Sigmoid colon (tissue), 7 donors: ENCODE measurements around the gene GPR158. TPM values are rescaled to one million over a fixed set of nuclear protein-coding genes. Genes with fewer than 3 reads are reported as not detected.

Source experiments
- DNase-seq: peaks from one replicate; pipeline ENCODE4 v3.0.0-alpha.2; 2019
- H3K27ac ChIP-seq, 4 donors: fragments of 200-600 bp; sonication (generic); one replicate each; pipeline ENCODE4 v1.5.1; 2016 to 2019; ENCODE audit warnings: mild to moderate bottlenecking in 1 of 4
- H3K27me3 ChIP-seq, 3 donors: fragments of 200-600 bp; sonication (generic); one replicate each; pipeline ENCODE4 v1.5.1; 2019; ENCODE audit warnings: mild to moderate bottlenecking in 1 of 3
- H3K36me3 ChIP-seq, 4 donors: fragments of 200-600 bp; sonication (generic); one replicate each; pipeline ENCODE4 v1.5.1; 2016 to 2019
- H3K4me1 ChIP-seq, 4 donors: fragments of 200-600 bp; sonication (generic); one replicate each; pipeline ENCODE4 v1.5.1; 2017 to 2019
- H3K4me3 ChIP-seq, 4 donors: fragments of 200-600 bp; sonication (generic); one replicate each; pipeline ENCODE4 v1.5.1; 2017 to 2019; ENCODE audit warnings: mild to moderate bottlenecking in 2 of 4, moderate library complexity in 1 of 4
- H3K9me3 ChIP-seq, 4 donors: fragments of 200-600 bp in 3 of 4; sonication (generic) in 3 of 4; one replicate each; pipeline versions ENCODE4 v1.5.1 to v1.6.1; 2013 to 2019
- CTCF ChIP-seq, 4 experiments: fragments of 450-650 bp in 3 of 4; fragments of 200-600 bp in 1 of 4; IDR thresholded peaks; one replicate each; pipeline ENCODE4 v1.5.1; 2016 to 2019; ENCODE audit warnings: antibody characterized with exemption in 4 of 4, mild to moderate bottlenecking in 3 of 4, moderate library complexity in 2 of 4
- EP300 ChIP-seq, 4 donors: sonication (generic); formaldehyde crosslinking; IDR thresholded peaks; one replicate each; pipeline ENCODE4 v1.6.1; 2017; ENCODE audit warnings: antibody characterized with exemption in 4 of 4
- POLR2A ChIP-seq, 2 donors: fragments of 450-650 bp; IDR thresholded peaks; one replicate each; pipeline ENCODE4 v1.6.1; 2016; ENCODE audit warnings: antibody characterized with exemption in 2 of 2, mild to moderate bottlenecking in 2 of 2, moderate library complexity in 2 of 2
- POLR2AphosphoS5 ChIP-seq, 4 donors: sonication (generic); formaldehyde crosslinking; IDR thresholded peaks; one replicate each; pipeline ENCODE4 v1.6.1; 2017; ENCODE audit warnings: antibody characterized with exemption in 4 of 4
- WGBS, 2 donors: extraction: QIAGEN DNeasy Blood & Tissue Kit; methylation state at CpG; one replicate each; pipeline ENCODE4 v1.1.7; 2013; 5-methylcytosine and 5-hydroxymethylcytosine counted together
- intact Hi-C: fragments of 100-400 bp; cut with DNase I; formaldehyde crosslinking; loops from one replicate; pipeline ENCODE4 v1.15.1; 2023
- polyA plus RNA-seq, 3 donors: library from polyadenylated mRNA; stranded (reverse); fragments of 200-250 nt; gene quantifications; one replicate each; pipeline ENCODE4 v1.2.3, GENCODE V29; 2013
- total RNA-seq, 4 donors: library from RNA; depleted of rRNA; stranded (reverse); fragments of >200 nt; gene quantifications; one replicate each; pipeline ENCODE4 v1.1.0, GENCODE V29; 2016
- donor health status: healthy with polysubstance abuse.
- donor health status: Bipolar disorder and iron deficiency.
- donor health status: healthy.

The GPR158 gene
- total and polyA plus RNA-seq, 7 donors: 0.16 to 1.1 (median 0.54) TPM; not detected in 2

DNA sequence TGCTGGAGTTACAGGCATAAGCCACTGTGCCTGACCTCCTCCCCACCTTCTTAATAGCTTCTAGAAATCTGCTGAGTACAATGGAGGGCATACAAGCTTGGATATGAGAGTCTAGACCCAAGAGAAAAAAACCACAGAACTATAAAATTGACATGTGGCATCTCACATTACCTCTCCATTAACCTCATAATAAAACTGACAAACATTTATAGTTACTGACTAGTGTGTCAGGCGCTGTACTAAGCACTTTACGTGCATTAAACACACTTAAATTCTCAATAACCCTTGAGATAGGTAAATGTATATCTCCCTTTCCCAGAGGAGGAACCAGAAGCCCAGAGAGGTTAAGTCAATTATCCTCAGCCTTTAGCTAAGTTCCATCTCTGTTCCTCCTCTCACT is 458.7 kb downstream of the GPR158 start:
- no peak for DNase-seq
- H3K4me1 ChIP-seq: no peaks in the 10 kb centered on the region
- 68 to 70% methylated on average over 2 of the region's 2 CpGs for WGBS, 2 donors
- no peak overlapping the region for H3K27ac ChIP-seq
- TF ChIP-seq POLR2AphosphoS5 (IDR thresholded peaks at IDR 0.05): no peak
- no peak for TF ChIP-seq EP300 (IDR thresholded peaks at IDR 0.05)
- no peak for TF ChIP-seq POLR2A (IDR thresholded peaks at IDR 0.05)
- TF ChIP-seq CTCF (IDR thresholded peaks at IDR 0.05): no peak
- no peaks in the 10 kb centered on the region for H3K36me3 ChIP-seq
- H3K4me3 ChIP-seq: no peak overlapping the region
- no peaks in the 10 kb centered on the region for H3K27me3 ChIP-seq
- intact Hi-C loops: no loop called here
- no peaks in the 10 kb centered on the region for H3K9me3 ChIP-seq

- 93 to 98% methylated on average over 2 of the region's 2 CpGs for WGBS, 2 donors
- Histone ChIP-seq H3K4me1 (no peaks in the 10 kb centered on the region), H3K4me3 (no peak overlapping the region), H3K9me3 (no peaks in the 10 kb centered on the region), H3K36me3 (no peaks in the 10 kb centered on the region), H3K27ac (no peak overlapping the region), H3K27me3 (no peaks in the 10 kb centered on the region)
- intact Hi-C loops: no loop called here
- no peak for DNase-seq
- TF ChIP-seq POLR2AphosphoS5 (IDR thresholded peaks at IDR 0.05) (no peak), POLR2A (IDR thresholded peaks at IDR 0.05) (no peak), CTCF (IDR thresholded peaks at IDR 0.05) (no peak), EP300 (IDR thresholded peaks at IDR 0.05) (no peak)
Measured at GRCh38 chr10:25639646-25640045, 464.8 kb downstream of the GPR158 start.

DNA sequence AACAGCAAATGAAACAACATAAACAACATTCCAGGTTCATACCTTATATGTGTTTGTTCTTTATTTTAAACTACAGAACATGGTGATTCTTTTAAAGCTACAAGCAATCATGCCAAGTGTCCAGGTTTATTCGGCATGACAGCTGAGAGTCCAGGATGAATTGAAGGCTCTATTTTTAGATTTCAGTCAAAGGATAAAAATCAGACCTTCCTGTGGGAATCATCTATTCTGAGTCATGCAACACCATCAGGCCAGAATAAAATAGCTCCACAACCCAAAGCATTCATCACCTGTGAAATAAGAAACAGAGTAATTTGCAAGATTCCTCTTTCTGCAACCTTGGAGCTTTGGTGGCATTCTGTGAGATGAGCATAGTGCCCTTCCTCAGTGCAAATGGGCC is 466.8 kb downstream of the GPR158 start:
- 88 to 89% methylated on average over 1 of the region's 1 CpG for WGBS, 2 donors
- intact Hi-C loops: no loop called here
- Histone ChIP-seq H3K36me3 (no peaks in the 10 kb centered on the region), H3K27ac (no peak overlapping the region), H3K27me3 (no peaks in the 10 kb centered on the region), H3K9me3 (no peaks in the 10 kb centered on the region), H3K4me3 (no peak overlapping the region), H3K4me1 (no peaks in the 10 kb centered on the region)
- no peak for DNase-seq
- TF ChIP-seq CTCF (IDR thresholded peaks at IDR 0.05): no peak
- TF ChIP-seq POLR2AphosphoS5 (IDR thresholded peaks at IDR 0.05): no peak
- TF ChIP-seq POLR2A (IDR thresholded peaks at IDR 0.05): no peak
- TF ChIP-seq EP300 (IDR thresholded peaks at IDR 0.05): no peak

GRCh38 chr10:25642721-25643120 is 467.9 kb downstream of the GPR158 start:
- H3K36me3 ChIP-seq: no peaks in the 10 kb centered on the region
- H3K27me3 ChIP-seq: no peaks in the 10 kb centered on the region
- no peaks in the 10 kb centered on the region for H3K4me1 ChIP-seq
- H3K9me3 ChIP-seq: no peaks in the 10 kb centered on the region
- intact Hi-C loops: no loop called here
- H3K27ac ChIP-seq: no peak overlapping the region
- 59 to 76% methylated on average over 3 of the region's 3 CpGs for WGBS, 2 donors
- DNase-seq: no peak
- no peak overlapping the region for H3K4me3 ChIP-seq
- TF ChIP-seq EP300 (IDR thresholded peaks at IDR 0.05) (no peak), POLR2A (IDR thresholded peaks at IDR 0.05) (no peak), POLR2AphosphoS5 (IDR thresholded peaks at IDR 0.05) (no peak), CTCF (IDR thresholded peaks at IDR 0.05) (no peak)

DNA sequence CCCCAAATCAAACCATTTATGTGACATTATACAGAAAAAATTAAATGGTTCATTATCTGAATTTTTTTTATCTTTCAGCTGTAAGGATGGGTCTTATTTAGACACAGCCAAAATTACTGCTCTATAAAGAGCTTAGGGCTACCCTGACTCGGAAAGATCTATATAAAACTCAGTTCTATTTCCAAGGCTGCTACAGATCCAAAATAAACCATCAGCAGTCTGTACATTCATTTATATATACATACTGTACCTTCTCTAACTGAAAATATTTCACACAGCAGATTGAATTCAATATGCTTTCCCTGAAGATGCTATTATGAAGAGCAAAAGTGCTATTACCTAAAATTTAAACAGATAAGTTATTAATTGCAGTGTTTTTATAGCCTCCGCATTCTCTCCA is 471.6 kb downstream of the GPR158 start:
- no peak for DNase-seq
- no peaks in the 10 kb centered on the region for H3K4me1 ChIP-seq
- no peak overlapping the region for H3K4me3 ChIP-seq
- 73 to 80% methylated on average over 2 of the region's 2 CpGs for WGBS, 2 donors
- TF ChIP-seq CTCF (IDR thresholded peaks at IDR 0.05): no peak
- no peak for TF ChIP-seq EP300 (IDR thresholded peaks at IDR 0.05)
- TF ChIP-seq POLR2AphosphoS5 (IDR thresholded peaks at IDR 0.05): no peak
- TF ChIP-seq POLR2A (IDR thresholded peaks at IDR 0.05): no peak
- no peaks in the 10 kb centered on the region for H3K36me3 ChIP-seq
- H3K27ac ChIP-seq: no peak overlapping the region
- no peaks in the 10 kb centered on the region for H3K9me3 ChIP-seq
- intact Hi-C loops: no loop called here
- no peaks in the 10 kb centered on the region for H3K27me3 ChIP-seq
